Right atrium auricular region (tissue), 2 donors: ENCODE results near the gene PRDM10. TPM values are rescaled to one million over a fixed set of nuclear protein-coding genes. Genes with fewer than 3 reads are reported as not detected.

ENCODE experiments used
- DNase-seq: peaks from one replicate; pipeline ENCODE4 v3.0.0-alpha.2; 2019; ENCODE audit warnings: low spot score
- H3K27ac ChIP-seq, 2 donors: fragments of 200-600 bp; sonication (generic); 1 replicate in 1 of 2; 2 replicates in 1 of 2; pipeline ENCODE4 v1.5.1; 2016 to 2019
- H3K27me3 ChIP-seq, 2 donors: fragments of 200-600 bp; sonication (generic); one replicate each; pipeline versions ENCODE4 v1.5.1 to v1.6.0; 2017 to 2019
- H3K36me3 ChIP-seq: fragments of 200-600 bp; sonication (generic); one replicate; pipeline ENCODE4 v1.5.1; 2016
- H3K4me1 ChIP-seq, 2 donors: fragments of 200-600 bp; sonication (generic); one replicate each; pipeline versions ENCODE4 v1.5.1 to v1.6.0; 2017 to 2019
- H3K4me3 ChIP-seq, 2 donors: fragments of 200-600 bp; sonication (generic); 1 replicate in 1 of 2; 2 replicates in 1 of 2; pipeline ENCODE4 v1.5.1; 2017 to 2019; ENCODE audit warnings: mild to moderate bottlenecking in 1 of 2, moderate library complexity in 1 of 2
- H3K9me3 ChIP-seq, 2 donors: fragments of 200-600 bp; sonication (generic); one replicate each; pipeline ENCODE4 v1.5.1; 2019
- CTCF ChIP-seq, 2 donors: fragments of 200-600 bp; sonication (generic); IDR thresholded peaks; one replicate each; pipeline ENCODE4 v1.5.1; 2019; ENCODE audit warnings: antibody characterized with exemption in 2 of 2
- total RNA-seq, 2 donors: library from RNA; depleted of rRNA; stranded (reverse); fragments of >200 nt; gene quantifications; one replicate each; pipeline ENCODE4 v1.1.0, GENCODE V29; 2016

The PRDM10 gene
- total RNA-seq, 2 donors from 2014 or later = 4.3 TPM

- no peak for TF ChIP-seq CTCF (IDR thresholded peaks at IDR 0.05)
- H3K36me3 ChIP-seq = no peaks in the 10 kb centered on the region
- H3K4me3 ChIP-seq = no peak overlapping the region
- no peak overlapping the region for H3K27ac ChIP-seq
- H3K9me3 ChIP-seq = no peaks in the 10 kb centered on the region
- H3K27me3 ChIP-seq = no peaks in the 10 kb centered on the region
- DNase-seq = no peak
- no peaks in the 10 kb centered on the region for H3K4me1 ChIP-seq
These were observed 39.5 kb upstream of the PRDM10 start for GRCh38 chr11:130042093-130042591.

- Histone ChIP-seq H3K4me3 (no peak overlapping the region), H3K4me1 (no peaks in the 10 kb centered on the region), H3K27me3 (no peaks in the 10 kb centered on the region), H3K27ac (no peak overlapping the region), H3K36me3 (no peaks in the 10 kb centered on the region), H3K9me3 (no peaks in the 10 kb centered on the region)
- DNase-seq = no peak
- TF ChIP-seq CTCF (IDR thresholded peaks at IDR 0.05) = no peak
These were observed 37.8 kb upstream of the PRDM10 start for GRCh38 chr11:130040281-130040940.

- Histone ChIP-seq H3K27me3 (no peaks in the 10 kb centered on the region), H3K27ac (no peak overlapping the region), H3K4me3 (no peak overlapping the region), H3K36me3 (no peaks in the 10 kb centered on the region), H3K9me3 (no peaks in the 10 kb centered on the region), H3K4me1 (no peaks in the 10 kb centered on the region)
- no peak for TF ChIP-seq CTCF (IDR thresholded peaks at IDR 0.05)
- no peak for DNase-seq
These were observed 35.4 kb upstream of the PRDM10 start for GRCh38 chr11:130037881-130038585.

- H3K27ac ChIP-seq = no peak overlapping the region
- no peak for TF ChIP-seq CTCF (IDR thresholded peaks at IDR 0.05)
These were observed 34.4 kb upstream of the PRDM10 start for GRCh38 chr11:130037058-130037457.

GRCh38 chr11:130034236-130034635 lies 31.6 kb upstream of the PRDM10 start:
- Histone ChIP-seq H3K36me3 (no peaks in the 10 kb centered on the region), H3K27ac (no peak overlapping the region), H3K9me3 (no peaks in the 10 kb centered on the region), H3K4me1 (no peaks in the 10 kb centered on the region), H3K27me3 (no peaks in the 10 kb centered on the region), H3K4me3 (no peak overlapping the region)
- TF ChIP-seq CTCF (IDR thresholded peaks at IDR 0.05) = no peak
- no peak for DNase-seq

More at GRCh38 chr11:130037058-130037457, 34.4 kb upstream of the PRDM10 start:
- H3K9me3 ChIP-seq = no peaks in the 10 kb centered on the region
- no peak overlapping the region for H3K4me3 ChIP-seq
- H3K4me1 ChIP-seq = no peaks in the 10 kb centered on the region
- no peak for DNase-seq
- no peaks in the 10 kb centered on the region for H3K27me3 ChIP-seq
- no peaks in the 10 kb centered on the region for H3K36me3 ChIP-seq
